Bronchial epithelial cell (primary cell): Measurements from ENCODE around the gene CYTIP. TPM values are rescaled to one million over a fixed set of nuclear protein-coding genes. Genes with fewer than 3 reads are reported as not detected.

ENCODE experiments used
- DNase-seq: peaks from one replicate; pipeline ENCODE4 v3.0.0-alpha.2; 2010; ENCODE audit warnings: low read depth
- FAIRE-seq: peaks from 2 replicates; lab custom pipeline; 2011; peaks lifted over from hg19 to GRCh38; lab: Jason Lieb, UNC
- H3K27me3 ChIP-seq: 2 replicates; pipeline ENCODE4 v1.5.1; 2011; ENCODE audit warnings: low read length; ENCODE audit not compliant: control insufficient read depth, insufficient read depth
- H3K36me3 ChIP-seq: 2 replicates; pipeline ENCODE4 v1.5.1; 2011; ENCODE audit warnings: low read length; ENCODE audit not compliant: control insufficient read depth, insufficient read depth
- H3K4me3 ChIP-seq: 2 replicates; pipeline ENCODE4 v1.5.1; 2011; ENCODE audit warnings: mild to moderate bottlenecking, low read depth, low read length, control low read depth
- total RNA-seq: library from RNA; depleted of rRNA; stranded (reverse); fragments of >200 nt; gene quantifications from 2 replicates; pipeline ENCODE4 v1.2.1, GENCODE V29; 2014
- TF ChIP-seq, protein P1 (sequence below): IDR thresholded peaks from 2 replicates; pipeline ENCODE4 v1.5.1; 2011; ENCODE audit warnings: mild to moderate bottlenecking, moderate library complexity, low read length, control low read depth, inconsistent platforms; ENCODE audit not compliant: insufficient read depth, severe bottlenecking

Gene CYTIP
- total RNA-seq, 1 donor from 2014 or later, result not detected

DNA sequence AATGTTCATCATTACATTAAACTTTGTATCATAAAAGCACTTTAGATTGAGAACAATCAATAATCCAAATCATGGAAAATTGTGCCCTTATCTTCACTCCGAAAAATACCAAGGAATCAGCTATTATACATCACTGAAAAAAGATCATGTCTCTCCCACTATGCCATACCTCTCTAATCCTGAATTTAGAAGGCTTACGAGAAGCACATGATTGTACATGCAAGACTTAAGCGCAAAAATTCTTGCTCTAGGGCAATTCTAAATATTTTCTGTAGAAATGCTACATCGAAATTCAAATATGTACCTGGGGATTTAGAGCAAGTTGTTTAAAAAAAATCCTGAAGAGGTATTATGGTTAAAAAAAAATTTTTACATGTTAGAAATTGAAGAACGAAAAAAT lies 1.3 kb downstream of the CYTIP start:
- DNase-seq (no peak), FAIRE-seq (no peak)
- no peak overlapping the region for H3K4me3 ChIP-seq
- H3K27me3 ChIP-seq, result peaks cover 7% of the 10 kb centered on the region
- TF ChIP-seq, protein P1, sequence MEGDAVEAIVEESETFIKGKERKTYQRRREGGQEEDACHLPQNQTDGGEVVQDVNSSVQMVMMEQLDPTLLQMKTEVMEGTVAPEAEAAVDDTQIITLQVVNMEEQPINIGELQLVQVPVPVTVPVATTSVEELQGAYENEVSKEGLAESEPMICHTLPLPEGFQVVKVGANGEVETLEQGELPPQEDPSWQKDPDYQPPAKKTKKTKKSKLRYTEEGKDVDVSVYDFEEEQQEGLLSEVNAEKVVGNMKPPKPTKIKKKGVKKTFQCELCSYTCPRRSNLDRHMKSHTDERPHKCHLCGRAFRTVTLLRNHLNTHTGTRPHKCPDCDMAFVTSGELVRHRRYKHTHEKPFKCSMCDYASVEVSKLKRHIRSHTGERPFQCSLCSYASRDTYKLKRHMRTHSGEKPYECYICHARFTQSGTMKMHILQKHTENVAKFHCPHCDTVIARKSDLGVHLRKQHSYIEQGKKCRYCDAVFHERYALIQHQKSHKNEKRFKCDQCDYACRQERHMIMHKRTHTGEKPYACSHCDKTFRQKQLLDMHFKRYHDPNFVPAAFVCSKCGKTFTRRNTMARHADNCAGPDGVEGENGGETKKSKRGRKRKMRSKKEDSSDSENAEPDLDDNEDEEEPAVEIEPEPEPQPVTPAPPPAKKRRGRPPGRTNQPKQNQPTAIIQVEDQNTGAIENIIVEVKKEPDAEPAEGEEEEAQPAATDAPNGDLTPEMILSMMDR, result no peak
- H3K36me3 ChIP-seq, result no peaks in the 10 kb centered on the region

DNA sequence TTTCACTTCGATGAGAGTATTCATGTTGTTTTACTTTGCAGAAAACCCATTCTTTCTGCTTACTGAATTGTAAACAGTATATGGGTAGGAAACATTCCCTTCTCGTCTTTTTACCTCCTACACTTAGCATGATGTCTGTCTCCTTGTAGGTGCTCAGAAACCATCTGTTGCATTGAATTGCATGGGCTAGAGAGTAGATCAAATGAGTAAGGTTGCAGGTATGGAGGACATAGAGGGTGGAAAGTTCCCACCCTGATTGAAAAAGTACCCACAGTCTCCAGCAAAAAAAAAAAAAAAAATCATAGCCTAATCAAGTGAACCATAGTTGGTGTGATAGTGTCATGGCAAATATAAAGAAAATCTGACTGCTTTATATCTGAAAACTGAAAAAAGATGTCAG lies 1.7 kb downstream of the CYTIP start:
- Histone ChIP-seq H3K27me3 (peaks cover 7% of the 10 kb centered on the region), H3K36me3 (no peaks in the 10 kb centered on the region), H3K4me3 (no peak overlapping the region)
- DNase-seq (no peak), FAIRE-seq (no peak)
- TF ChIP-seq, protein P1, result no peak

DNA sequence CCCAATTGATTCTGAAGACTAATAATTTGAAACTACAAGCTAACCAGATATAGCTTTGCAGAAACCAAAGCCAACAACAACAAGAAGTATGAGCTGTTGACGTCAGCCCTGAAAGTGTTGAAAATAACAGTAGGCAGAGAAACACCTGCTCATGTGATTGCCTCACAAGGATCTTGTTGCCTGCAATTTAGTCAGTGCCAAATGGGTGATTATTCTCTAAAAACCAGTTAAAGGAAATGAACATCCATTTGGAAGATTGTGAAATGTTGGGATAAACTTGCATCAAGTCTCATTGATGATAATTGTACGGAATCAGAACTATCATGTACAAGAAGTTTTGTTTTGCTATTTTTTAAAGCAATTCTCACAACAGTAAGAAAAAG lies 2.8 kb downstream of the CYTIP start:
- H3K27me3 ChIP-seq, result peaks cover 7% of the 10 kb centered on the region
- DNase-seq, result no peak
- no peak overlapping the region for H3K4me3 ChIP-seq
- TF ChIP-seq, protein P1, result no peak
- no peak for FAIRE-seq
- no peaks in the 10 kb centered on the region for H3K36me3 ChIP-seq

DNA sequence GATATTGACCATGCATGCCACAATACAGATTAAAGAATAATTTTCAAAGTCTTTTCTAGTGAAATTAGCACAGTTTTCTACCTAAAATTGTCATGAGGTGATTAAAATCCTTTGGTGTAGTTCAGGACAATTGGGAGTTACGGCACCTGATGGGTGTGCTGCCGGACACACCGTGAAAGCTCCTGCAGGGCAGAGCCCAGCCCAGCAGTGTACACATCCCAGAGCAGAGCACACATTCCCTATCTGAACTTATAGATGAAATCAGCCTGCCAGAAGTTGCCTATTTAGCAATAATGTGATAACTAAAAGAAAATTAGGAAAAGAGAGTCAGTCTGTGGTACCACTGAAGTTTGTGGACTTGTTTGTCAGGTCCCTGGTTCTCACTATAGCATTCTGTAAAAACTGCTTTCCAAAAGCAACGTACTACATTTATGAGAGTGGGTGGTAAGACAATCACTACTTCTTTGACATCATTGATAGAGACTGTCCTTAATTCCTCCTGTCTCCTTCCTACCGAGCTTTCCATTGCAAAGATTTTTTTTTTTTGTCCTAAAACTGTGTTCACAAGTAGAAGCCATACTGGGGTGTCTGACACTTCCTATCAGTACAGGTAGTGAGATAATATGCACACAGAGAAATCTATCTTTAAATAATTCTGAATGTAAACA lies 3.4 kb downstream of the CYTIP start:
- DNase-seq (no peak), FAIRE-seq (no peak)
- H3K4me3 ChIP-seq, result no peak overlapping the region
- H3K27me3 ChIP-seq, result peaks cover 7% of the 10 kb centered on the region
- TF ChIP-seq, protein P1, result no peak
- H3K36me3 ChIP-seq, result no peaks in the 10 kb centered on the region

DNA sequence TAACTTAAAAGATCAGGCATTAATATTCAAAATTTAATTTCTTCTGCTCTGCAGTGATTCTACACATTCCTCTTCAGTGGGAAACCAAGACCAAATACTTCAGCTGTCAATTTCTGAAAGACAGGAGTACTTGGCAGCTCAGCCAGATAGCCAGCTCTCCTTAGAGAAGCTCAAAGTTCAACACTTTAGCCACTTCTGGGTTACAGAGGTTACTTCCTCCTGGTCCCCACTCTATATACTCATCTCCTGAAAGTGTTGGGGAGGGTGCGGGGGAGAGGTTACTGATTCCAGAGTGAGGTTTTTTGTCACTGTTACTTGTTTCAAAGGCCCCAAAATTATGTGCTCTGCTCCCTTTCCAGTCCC lies 4.1 kb downstream of the CYTIP start:
- TF ChIP-seq, protein P1, result no peak
- Histone ChIP-seq H3K27me3 (peaks cover 7% of the 10 kb centered on the region), H3K36me3 (no peaks in the 10 kb centered on the region), H3K4me3 (no peak overlapping the region)
- FAIRE-seq (no peak), DNase-seq (no peak)
